ENCODE results near the gene KCTD11.

Gene KCTD11

GRCh38 chr17:7379134-7379533, 27.2 kb downstream of the KCTD11 start:
- no peak for DNase-seq (ENCODE audit: low read depth)

GRCh38 chr17:7380321-7380720, 28.4 kb downstream of the KCTD11 start:
- DNase-seq (ENCODE audit: low read depth): no peak

- DNase-seq (ENCODE audit: low read depth): no peak
Observed at GRCh38 chr17:7380855-7381683, 29.1 kb downstream of the KCTD11 start, which contains the start of gene TNK1. Gene TNK1, plus strand, starts transcription at chr17:7381089. Its CDS starts 1,838 bp downstream, at chr17:7382927.

- DNase-seq (ENCODE audit: low read depth): no peak
Observed at GRCh38 chr17:7382901-7383300, 30.9 kb downstream of the KCTD11 start.

- DNase-seq (ENCODE audit: low read depth): no peak
Observed at GRCh38 chr17:7383371-7383741, 31.4 kb downstream of the KCTD11 start.

GRCh38 chr17:7383742-7384488, 32.0 kb downstream of the KCTD11 start:
- no peak for DNase-seq (ENCODE audit: low read depth)

GRCh38 chr17:7384489-7385081, 32.6 kb downstream of the KCTD11 start:
- DNase-seq (ENCODE audit: low read depth): no peak

GRCh38 chr17:7388856-7389255, 36.9 kb downstream of the KCTD11 start:
- DNase-seq (ENCODE audit: low read depth): no peak

GRCh38 chr17:7389924-7390910, 38.3 kb downstream of the KCTD11 start:
- DNase-seq (ENCODE audit: low read depth): no peak

- DNase-seq (ENCODE audit: low read depth): no peak
Observed at GRCh38 chr17:7391307-7391706, 39.3 kb downstream of the KCTD11 start.

GRCh38 chr17:7392696-7393612, 41.0 kb downstream of the KCTD11 start:
- DNase-seq (ENCODE audit: low read depth): no peak

GRCh38 chr17:7393613-7394451, 41.9 kb downstream of the KCTD11 start:
- no peak for DNase-seq (ENCODE audit: low read depth)

GRCh38 chr17:7394452-7395191, 42.7 kb downstream of the KCTD11 start, which contains the start of gene PLSCR3:
Gene PLSCR3, minus strand, starts transcription at chr17:7394525. Its CDS starts 415 bp downstream, at chr17:7394110.
- no peak for DNase-seq (ENCODE audit: low read depth)

- no peak for DNase-seq (ENCODE audit: low read depth)
Observed at GRCh38 chr17:7396147-7396546, 44.2 kb downstream of the KCTD11 start.

- no peak for DNase-seq (ENCODE audit: low read depth)
Observed at GRCh38 chr17:7398612-7399011, 46.6 kb downstream of the KCTD11 start.

GRCh38 chr17:7403043-7403726, 51.2 kb downstream of the KCTD11 start:
- no peak for DNase-seq (ENCODE audit: low read depth)

GRCh38 chr17:7403727-7403976, 51.7 kb downstream of the KCTD11 start:
- DNase-seq (ENCODE audit: low read depth): no peak

GRCh38 chr17:7403977-7404736, 52.2 kb downstream of the KCTD11 start, which contains the start of gene TMEM256:
Gene TMEM256, minus strand, starts transcription at chr17:7404097. Its CDS starts 13 bp downstream, at chr17:7404084.
- peak; percentile 95 for DNase-seq (ENCODE audit: low read depth)

Measured in GM04503 (cell line).